GM12801 (cell line): ENCODE measurements around the gene EFL1.

ENCODE experiments used
- TF ChIP-seq, protein P1 (sequence below): IDR thresholded peaks from one replicate; pipeline ENCODE4 v1.5.1; 2011; ENCODE audit warnings: control low read depth; ENCODE audit not compliant: insufficient read length; ENCODE audit errors: extremely low read depth

Gene EFL1

DNA sequence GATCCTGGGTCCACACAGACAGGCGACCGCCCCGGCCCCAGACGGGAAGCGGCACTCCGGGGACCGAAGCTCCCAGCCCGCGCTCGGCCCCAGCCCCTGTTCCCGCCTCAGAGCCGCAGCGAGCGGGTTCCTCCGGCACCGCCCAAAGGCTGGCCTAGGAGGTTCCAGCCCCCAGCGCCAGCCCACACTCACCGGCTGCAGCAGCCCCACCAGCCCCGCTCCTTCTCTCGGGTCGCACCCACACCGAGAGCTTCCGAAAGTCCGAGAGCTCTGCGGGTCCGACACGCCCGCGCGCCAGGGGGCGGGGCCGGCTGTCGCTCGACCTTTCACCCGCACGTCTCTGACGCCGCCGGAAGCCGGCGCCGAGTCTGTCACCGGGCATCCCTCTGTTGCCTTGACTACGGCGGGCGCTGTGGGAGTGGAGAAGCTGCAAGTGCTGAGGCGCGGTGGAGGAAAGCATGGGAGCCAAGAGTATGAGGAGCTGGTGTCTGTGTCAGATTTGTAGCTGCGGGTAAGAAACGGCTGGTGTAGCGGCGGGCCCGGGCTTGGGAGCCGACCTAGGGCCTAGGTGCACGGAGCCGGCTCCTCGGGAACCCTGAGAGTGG is at the start of gene EFL1, which contains the start of gene SAXO2:
TSS of gene EFL1 (minus strand) at position 313 of the 605 bp plus-strand sequence. CDS start 956 bp downstream, outside the sequence.
TSS of gene SAXO2 (plus strand) at position 397 of the 605 bp plus-strand sequence. CDS start at position 459, 62 bp downstream.
- TF ChIP-seq, protein P1, sequence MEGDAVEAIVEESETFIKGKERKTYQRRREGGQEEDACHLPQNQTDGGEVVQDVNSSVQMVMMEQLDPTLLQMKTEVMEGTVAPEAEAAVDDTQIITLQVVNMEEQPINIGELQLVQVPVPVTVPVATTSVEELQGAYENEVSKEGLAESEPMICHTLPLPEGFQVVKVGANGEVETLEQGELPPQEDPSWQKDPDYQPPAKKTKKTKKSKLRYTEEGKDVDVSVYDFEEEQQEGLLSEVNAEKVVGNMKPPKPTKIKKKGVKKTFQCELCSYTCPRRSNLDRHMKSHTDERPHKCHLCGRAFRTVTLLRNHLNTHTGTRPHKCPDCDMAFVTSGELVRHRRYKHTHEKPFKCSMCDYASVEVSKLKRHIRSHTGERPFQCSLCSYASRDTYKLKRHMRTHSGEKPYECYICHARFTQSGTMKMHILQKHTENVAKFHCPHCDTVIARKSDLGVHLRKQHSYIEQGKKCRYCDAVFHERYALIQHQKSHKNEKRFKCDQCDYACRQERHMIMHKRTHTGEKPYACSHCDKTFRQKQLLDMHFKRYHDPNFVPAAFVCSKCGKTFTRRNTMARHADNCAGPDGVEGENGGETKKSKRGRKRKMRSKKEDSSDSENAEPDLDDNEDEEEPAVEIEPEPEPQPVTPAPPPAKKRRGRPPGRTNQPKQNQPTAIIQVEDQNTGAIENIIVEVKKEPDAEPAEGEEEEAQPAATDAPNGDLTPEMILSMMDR: no peak

DNA sequence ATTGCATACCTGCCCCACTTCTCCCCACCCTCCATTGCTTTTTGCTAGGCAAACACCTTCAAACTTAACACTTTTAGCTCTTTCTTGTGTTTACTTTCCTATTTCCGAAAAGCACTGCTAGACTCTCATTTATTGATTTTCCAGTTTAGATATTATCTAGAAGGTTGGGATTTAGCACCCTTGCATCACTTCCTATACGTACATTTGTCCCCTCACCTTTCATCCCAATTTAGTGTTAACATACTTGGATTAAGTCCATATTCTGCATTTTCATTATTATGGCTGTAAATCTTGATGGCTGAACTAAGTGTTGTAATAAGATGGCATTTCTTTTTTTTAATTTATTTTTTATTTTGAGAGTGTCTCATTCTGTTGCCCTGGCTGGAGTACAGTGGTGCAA is 47.3 kb upstream of the EFL1 start:
- TF ChIP-seq, protein P1: no peak

DNA sequence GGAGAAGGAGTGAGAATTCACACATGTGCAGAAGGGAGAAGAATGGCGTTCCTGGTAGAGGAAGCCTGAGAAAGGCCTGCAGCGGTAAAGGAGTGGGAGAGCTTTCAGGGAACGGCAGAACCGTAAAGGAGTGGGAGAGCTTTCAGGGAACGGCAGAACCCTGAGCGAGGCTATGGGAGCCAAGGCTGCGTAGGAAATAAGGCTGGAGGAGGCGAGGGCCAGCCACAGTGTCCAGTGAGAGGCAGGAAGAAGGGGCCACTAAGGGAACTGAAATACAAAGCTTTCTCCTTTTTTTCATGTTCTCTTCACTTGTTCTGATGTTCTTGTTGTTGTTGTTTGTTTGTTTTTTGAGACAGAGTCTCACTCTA is 45.2 kb upstream of the EFL1 start:
- TF ChIP-seq, protein P1: no peak

DNA sequence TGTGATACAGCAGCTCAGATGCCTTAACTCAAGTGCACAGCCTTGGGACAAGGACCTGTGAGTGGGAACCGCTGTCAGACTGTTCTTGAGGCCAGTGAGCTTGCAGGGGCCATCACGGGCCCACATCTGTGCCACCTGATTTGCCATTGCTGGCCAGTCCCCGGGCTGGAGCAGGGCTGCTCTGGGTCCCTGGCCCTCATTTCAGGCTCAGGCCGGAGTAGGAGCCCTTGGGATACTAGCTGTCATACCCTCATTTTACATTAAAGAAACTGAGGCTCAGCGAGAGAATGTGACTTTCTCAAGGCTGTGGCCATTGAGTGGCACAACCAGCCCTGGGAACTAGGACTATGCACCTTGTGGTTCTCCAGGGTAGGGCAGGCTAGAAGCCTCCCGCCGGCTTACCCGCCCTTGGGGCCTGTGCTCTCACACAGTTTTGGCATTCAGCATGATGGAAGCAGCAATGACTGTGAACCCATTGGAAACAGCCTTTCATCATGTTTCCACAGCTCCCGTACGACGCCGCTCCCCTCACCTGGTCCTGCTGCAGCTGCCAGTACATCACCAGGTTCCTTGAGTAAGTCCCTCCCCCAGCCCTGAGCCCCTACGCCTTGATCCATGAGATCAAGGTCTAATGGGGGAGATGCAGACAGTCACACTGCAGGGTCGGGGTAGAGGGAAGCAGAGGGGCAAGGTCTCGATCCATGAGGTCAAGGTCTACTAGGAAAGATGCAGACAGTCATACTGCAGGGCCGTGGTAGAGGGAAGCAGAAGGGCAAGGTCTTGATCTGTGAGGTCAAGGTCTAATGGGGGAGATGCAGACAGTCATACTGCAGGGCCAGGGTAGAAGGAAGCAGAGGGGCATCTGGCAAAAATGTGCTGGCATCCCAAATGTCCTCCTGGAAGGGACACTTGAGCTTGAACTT is 44.5 kb upstream of the EFL1 start:
- TF ChIP-seq, protein P1: no peak

DNA sequence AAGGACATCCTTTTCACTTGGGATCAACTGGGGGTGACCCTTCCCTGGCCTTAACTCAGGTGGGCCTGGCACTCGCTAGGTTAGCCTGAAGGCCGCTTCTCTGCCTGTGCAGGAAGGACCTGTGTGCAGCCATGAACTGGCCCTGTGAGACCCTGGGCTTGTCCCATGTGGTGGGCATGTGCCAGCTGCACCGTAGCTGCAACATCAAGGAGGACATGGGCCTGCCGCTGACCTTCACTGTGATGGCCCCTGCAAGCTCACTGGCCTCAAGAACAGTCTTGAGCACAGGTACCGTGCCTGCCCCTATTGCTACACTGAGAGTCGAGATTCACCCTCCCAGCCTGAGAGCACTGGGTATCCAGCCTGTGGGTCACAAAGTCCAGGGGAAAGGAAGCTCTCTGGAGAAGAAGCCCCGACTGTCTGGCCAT is 43.1 kb upstream of the EFL1 start:
- TF ChIP-seq, protein P1: no peak

DNA sequence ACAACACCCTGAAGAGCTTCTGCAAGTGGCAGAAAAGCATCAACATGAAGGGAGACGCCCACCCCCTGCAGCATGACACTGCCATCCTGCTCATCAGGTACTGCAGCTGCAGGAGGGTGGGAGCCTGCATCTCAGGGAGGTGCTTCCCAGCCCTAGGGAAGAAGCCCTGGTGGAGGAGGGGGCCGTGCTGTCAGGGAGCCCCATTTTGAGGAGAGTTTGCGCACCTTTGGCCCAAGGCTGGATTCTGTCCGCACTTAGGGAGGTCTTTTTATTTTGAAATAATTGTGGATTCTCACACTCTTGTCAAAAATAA is 42.2 kb upstream of the EFL1 start:
- TF ChIP-seq, protein P1: no peak

DNA sequence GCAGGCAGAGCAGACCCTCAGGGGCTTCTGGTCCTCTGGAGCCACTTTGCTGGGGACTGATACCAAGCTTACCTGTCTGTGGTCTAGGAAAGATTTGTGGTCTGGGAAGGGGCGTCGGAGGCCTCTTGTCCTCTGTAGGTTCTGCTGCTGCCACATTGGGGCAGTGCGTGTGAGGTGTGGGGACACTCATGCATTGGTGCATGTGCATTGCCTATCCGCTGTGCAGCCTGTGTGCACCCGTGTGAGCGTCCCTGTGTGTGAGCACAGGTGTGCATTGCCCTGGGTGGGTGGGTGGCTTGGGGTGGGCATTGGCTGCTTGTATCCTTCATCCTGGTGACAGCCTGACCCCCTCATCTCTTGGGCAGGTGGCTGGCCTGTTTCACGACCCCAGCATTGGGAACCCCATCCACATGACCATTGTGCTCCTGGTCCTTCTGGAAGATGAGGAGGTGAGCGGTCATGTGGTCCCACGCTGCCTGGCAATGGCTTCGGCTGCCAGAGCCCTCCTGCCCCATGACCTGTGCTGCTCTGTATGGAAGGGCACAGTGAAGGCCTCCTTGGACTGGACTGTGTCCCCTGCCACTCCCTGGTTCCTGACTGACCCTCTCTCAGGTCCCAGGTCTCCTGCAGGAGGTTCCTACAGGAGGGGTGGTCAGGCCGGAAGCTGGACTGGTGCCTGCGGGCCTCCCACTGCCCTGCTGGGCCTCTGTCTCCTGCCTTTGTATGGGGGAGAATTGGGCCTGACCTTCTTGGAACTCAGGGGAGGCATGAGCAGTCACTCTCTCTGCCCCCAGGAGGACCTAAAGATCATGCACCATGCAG is 41.6 kb upstream of the EFL1 start:
- TF ChIP-seq, protein P1: no peak
